ENCODE data around the gene SLC16A1. TPM values are rescaled to one million over a fixed set of nuclear protein-coding genes. Genes with fewer than 3 reads are reported as not detected.
"Not testable (repeated sequence)": the region's sequence is repeated elsewhere in the genome, so short reads cannot be mapped to it uniquely, and the experiment has no call there.

The SLC16A1 gene
- total and polyA plus RNA-seq, 9 donors: 31.6 to 52.3 (median 41.0) TPM

DNA sequence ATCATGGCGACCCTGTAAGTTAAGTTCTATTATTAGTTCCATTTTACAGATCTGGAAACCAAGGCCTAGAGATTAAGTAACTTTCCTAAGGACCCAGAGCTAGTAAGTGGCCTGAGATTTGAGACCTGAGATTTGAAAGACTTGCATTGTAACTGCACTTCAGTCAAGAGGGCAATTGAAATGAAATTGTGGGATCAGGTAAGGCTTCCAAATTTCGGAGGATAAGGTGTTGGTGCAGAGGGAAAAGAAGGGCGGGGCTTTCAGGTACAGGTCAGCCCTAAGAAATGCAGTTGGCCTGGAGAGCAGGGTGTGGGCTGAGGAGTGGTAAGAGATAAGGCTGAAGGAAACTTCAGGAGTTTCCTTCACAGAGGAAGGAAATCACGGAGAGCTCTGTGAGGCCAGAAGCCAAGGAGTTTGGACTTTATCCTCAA lies 51.1 kb downstream of the SLC16A1 start:
- Histone ChIP-seq H3K9me3 (replicated peaks; ENCODE audit: control insufficient read depth, low read depth, low read length) (no peaks in the 10 kb centered on the region), H3K4me1 (ENCODE audit: control insufficient read depth, insufficient read depth, low read length) (peaks cover 2% of the 10 kb centered on the region), H3K4me3 (ENCODE audit: low read length) (no peak overlapping the region), H3K27me3 (ENCODE audit: control insufficient read depth, insufficient read depth, low read length) (no peaks in the 10 kb centered on the region), H3K36me3 (ENCODE audit: control insufficient read depth, insufficient read depth, low read length) (no peaks in the 10 kb centered on the region), H3K27ac (ENCODE audit: low read length) (no peak overlapping the region)
- WGBS (ENCODE audit: insufficient coverage): 87% methylated on average over 2 of the region's 4 CpGs
- DNase-seq: no peak

DNA sequence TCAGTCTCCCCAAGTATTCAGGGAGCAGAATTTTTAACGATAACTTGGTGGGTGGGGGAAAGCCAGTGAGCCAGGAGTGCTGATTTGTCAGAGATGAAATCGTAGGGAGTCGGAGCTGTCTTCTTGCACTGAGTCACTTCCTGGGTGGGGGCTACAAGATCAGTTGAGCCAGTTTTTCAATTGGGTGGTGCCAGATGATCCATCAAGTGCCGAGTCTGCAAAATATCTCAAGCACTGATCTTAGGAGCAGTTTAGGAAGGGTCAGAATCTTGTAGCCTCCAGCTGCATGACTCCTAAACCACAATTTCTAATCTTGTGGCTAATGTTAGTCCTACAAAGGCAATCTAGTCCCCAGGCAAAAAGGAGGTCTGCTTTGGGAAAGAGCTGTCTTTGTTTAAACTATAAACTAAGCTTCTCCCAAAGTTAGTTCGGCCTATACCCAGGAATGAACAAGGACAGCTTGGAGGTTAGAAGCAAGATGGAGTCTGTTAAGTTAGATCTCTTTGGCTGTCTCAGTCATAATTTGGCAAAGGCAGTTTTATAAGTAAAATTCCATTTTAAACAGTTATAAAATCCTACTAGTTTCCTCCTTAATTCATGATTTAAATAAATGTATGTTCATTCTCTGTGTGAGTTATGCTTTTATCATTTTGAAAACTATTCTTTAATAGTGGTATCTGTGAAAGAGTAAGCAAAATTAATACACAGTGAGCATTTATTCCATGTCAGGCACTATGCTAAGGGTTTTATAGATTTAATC lies 51.7 kb downstream of the SLC16A1 start:
- 49% methylated on average over 2 of the region's 5 CpGs for WGBS (ENCODE audit: insufficient coverage)
- Histone ChIP-seq H3K9me3 (replicated peaks; ENCODE audit: control insufficient read depth, low read depth, low read length) (no peaks in the 10 kb centered on the region), H3K4me3 (ENCODE audit: low read length) (no peak overlapping the region), H3K27ac (ENCODE audit: low read length) (no peak overlapping the region), H3K36me3 (ENCODE audit: control insufficient read depth, insufficient read depth, low read length) (no peaks in the 10 kb centered on the region), H3K4me1 (ENCODE audit: control insufficient read depth, insufficient read depth, low read length) (peaks cover 2% of the 10 kb centered on the region), H3K27me3 (ENCODE audit: control insufficient read depth, insufficient read depth, low read length) (no peaks in the 10 kb centered on the region)
- no peak for DNase-seq

DNA sequence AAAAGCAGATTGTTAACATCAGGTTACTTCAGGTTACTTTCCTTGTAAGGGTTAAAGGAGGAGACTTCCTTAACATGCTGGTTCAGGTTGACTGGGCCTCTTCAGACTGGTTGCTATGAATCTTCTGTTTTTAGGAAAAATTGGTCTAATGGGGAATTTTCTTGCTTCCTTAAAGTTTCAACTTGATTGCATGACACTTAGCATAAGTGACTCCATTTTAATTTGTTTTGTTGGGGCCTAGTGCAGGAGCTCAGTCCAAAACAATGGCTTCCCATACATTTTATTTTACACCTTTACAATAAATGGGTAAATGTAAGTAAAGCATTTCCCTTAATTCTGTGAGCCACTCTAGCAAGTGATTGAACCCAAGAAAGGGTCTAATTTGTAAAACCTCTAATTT lies 53.8 kb downstream of the SLC16A1 start:
- Histone ChIP-seq H3K27me3 (ENCODE audit: control insufficient read depth, insufficient read depth, low read length) (no peaks in the 10 kb centered on the region), H3K27ac (ENCODE audit: low read length) (no peak overlapping the region), H3K4me1 (ENCODE audit: control insufficient read depth, insufficient read depth, low read length) (peaks cover 2% of the 10 kb centered on the region), H3K9me3 (replicated peaks; ENCODE audit: control insufficient read depth, low read depth, low read length) (no peaks in the 10 kb centered on the region), H3K4me3 (ENCODE audit: low read length) (no peak overlapping the region), H3K36me3 (ENCODE audit: control insufficient read depth, insufficient read depth, low read length) (no peaks in the 10 kb centered on the region)
- DNase-seq: no peak

DNA sequence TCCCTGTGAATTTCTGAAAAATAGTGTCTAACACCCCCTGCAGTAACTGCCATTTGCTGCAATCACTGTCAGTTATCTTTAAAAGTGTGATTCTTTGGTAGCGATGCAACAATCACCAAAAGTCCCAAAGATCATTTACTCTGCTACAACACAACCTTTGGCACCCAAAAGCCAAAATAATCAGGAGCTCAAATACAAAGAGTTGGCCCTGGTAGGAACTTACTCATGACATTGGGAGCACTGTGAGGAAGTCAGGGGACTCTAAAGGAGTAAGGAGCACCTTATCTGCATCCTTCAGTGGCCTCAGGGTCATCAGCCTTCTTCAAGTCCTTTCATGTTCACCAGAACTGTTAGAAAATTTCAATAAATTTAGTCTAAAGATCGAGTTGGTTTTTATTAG lies 54.6 kb downstream of the SLC16A1 start:
- Histone ChIP-seq H3K36me3 (ENCODE audit: control insufficient read depth, insufficient read depth, low read length) (no peaks in the 10 kb centered on the region), H3K9me3 (replicated peaks; ENCODE audit: control insufficient read depth, low read depth, low read length) (peaks cover 2% of the 10 kb centered on the region), H3K4me1 (ENCODE audit: control insufficient read depth, insufficient read depth, low read length) (peaks cover 2% of the 10 kb centered on the region), H3K27me3 (ENCODE audit: control insufficient read depth, insufficient read depth, low read length) (no peaks in the 10 kb centered on the region), H3K4me3 (ENCODE audit: low read length) (no peak overlapping the region), H3K27ac (ENCODE audit: low read length) (no peak overlapping the region)
- DNase-seq: no peak
- no CpG with 5 or more reads among the region's 2 CpGs for WGBS (ENCODE audit: insufficient coverage)

DNA sequence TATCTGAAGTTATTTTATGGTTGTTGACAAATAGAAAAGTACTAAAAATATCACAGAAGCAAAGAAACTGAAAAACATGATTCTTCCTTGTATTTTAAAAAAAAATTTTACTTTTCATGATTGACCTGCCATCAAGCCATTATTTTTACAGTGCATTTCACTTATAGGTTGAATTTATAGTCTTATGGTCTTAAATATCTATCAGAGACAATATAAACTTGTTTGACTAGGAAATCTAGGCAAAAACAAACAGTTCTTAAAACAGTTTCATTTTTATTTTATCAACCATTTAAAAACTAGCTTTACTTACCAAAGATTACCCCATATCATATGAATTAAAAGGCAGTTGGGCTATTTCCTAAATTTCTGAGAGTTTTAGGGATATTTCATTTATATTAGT lies 59.2 kb downstream of the SLC16A1 start:
- H3K27me3 ChIP-seq (ENCODE audit: control insufficient read depth, insufficient read depth, low read length): no peaks in the 10 kb centered on the region
- H3K36me3 ChIP-seq (ENCODE audit: control insufficient read depth, insufficient read depth, low read length): no peaks in the 10 kb centered on the region
- DNase-seq: no peak
- no peak overlapping the region for H3K4me3 ChIP-seq (ENCODE audit: low read length)
- H3K4me1 ChIP-seq (ENCODE audit: control insufficient read depth, insufficient read depth, low read length): no peaks in the 10 kb centered on the region
- no peak overlapping the region for H3K27ac ChIP-seq (ENCODE audit: low read length)
- peaks cover 17% of the 10 kb centered on the region for H3K9me3 ChIP-seq (replicated peaks; ENCODE audit: control insufficient read depth, low read depth, low read length)

DNA sequence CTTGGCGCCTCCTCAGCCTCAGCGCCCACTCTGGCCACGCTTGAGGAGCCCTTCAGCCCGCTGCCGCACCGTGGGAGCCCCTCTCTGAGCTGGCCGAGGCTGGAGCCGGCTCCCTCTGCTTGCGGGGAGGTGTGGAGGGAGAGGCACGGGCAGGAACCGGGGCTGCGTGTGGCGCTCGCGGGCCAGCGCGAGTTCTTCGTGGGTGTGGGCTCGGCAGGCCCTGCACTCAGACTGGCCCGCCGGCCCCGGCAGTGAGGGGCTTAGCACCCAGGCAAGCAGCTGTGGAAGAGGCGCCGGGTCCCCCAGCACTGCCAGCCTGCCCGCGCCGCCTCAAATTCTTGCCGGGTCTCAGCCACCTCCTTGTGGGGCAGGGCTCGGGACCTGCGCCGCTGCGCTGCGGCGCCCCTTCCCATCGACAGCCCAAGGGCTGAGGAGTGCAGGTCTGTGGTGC lies 61.4 kb downstream of the SLC16A1 start:
- no peak overlapping the region for H3K27ac ChIP-seq (ENCODE audit: low read length)
- DNase-seq: no peak
- H3K27me3 ChIP-seq (ENCODE audit: control insufficient read depth, insufficient read depth, low read length): no peaks in the 10 kb centered on the region
- WGBS (ENCODE audit: insufficient coverage): 87% methylated on average over 35 of the region's 35 CpGs
- peaks cover 17% of the 10 kb centered on the region for H3K9me3 ChIP-seq (replicated peaks; ENCODE audit: control insufficient read depth, low read depth, low read length)
- H3K4me1 ChIP-seq (ENCODE audit: control insufficient read depth, insufficient read depth, low read length): no peaks in the 10 kb centered on the region
- H3K36me3 ChIP-seq (ENCODE audit: control insufficient read depth, insufficient read depth, low read length): no peaks in the 10 kb centered on the region
- H3K4me3 ChIP-seq (ENCODE audit: low read length): no peak overlapping the region

DNA sequence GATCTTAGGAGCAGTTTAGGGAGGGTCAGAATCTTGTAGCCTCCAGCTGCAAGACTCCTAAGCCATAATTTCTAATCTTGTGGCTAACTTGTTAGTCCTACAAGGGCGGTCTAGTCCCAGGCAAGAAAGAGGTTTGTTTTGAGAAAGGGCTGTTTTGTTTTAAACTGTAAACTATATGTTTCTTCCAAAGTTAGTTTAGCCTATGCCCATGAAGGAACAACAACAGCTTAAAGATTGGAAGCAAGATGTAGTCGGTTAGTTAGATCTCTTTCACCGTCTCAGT lies 62.0 kb downstream of the SLC16A1 start:
- H3K36me3 ChIP-seq (ENCODE audit: control insufficient read depth, insufficient read depth, low read length): no peaks in the 10 kb centered on the region
- no peak overlapping the region for H3K4me3 ChIP-seq (ENCODE audit: low read length)
- H3K9me3 ChIP-seq (replicated peaks; ENCODE audit: control insufficient read depth, low read depth, low read length): peaks cover 17% of the 10 kb centered on the region
- H3K4me1 ChIP-seq (ENCODE audit: control insufficient read depth, insufficient read depth, low read length): no peaks in the 10 kb centered on the region
- H3K27ac ChIP-seq (ENCODE audit: low read length): no peak overlapping the region
- H3K27me3 ChIP-seq (ENCODE audit: control insufficient read depth, insufficient read depth, low read length): no peaks in the 10 kb centered on the region
- WGBS (ENCODE audit: insufficient coverage): 91% methylated on average over 2 of the region's 3 CpGs
- DNase-seq: no peak

DNA sequence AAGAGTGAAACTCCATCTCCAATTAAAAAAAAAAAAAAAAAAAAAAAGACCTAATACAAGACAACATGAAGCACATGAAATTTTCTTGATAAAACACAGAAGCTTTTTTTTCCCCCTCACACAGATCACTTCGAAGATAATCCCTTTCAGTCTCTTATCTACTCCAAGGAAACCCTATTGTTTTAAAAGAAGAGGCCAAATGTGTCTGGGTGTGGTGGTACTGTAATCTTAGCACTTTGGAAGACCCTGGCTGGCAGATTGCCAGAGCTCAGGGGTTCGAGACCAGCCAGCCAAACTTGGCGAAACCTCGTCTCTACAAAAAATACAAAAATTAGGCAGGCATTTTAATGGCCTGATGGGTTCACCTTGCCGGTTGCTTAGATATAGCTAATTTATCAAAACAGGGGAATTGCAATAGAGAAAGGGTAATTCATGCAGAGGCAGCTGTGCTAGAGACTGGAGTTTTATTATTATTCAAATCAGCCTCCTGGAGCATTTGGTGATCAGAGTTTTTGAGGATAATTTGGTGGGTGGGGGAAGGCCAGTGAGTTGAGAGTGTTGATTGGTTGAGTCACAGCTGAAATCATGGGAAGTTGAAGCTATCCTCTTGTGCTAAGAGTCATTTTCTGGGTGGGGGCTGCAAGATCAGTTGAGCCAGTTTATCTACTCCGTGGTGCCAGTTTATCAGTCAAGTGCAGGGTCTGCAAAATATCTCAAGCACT lies 62.5 kb downstream of the SLC16A1 start:
- no peak for DNase-seq

DNA sequence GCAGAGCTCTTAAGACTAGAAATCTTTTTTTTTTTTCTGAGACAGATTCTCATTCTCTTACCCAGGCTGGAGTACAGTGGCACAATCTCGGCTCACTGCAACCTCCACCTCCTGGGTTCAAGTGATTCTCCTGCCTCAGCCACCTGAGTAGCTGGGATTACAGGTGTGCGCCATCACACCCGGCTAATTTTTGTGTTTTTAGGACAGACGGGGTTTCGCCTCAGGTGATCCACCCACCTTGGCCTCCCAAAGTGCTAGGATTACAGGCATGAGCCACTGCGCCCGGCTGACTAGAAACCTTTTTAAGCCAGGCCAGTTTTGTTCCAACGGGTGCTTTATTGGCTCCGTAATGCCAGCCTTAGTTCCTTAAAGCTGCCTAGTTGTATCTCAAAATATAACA lies 66.1 kb downstream of the SLC16A1 start:
- H3K27me3 ChIP-seq (ENCODE audit: control insufficient read depth, insufficient read depth, low read length); H3K4me3 ChIP-seq (ENCODE audit: low read length); H3K36me3 ChIP-seq (ENCODE audit: control insufficient read depth, insufficient read depth, low read length); H3K27ac ChIP-seq (ENCODE audit: low read length); H3K4me1 ChIP-seq (ENCODE audit: control insufficient read depth, insufficient read depth, low read length); DNase-seq; H3K9me3 ChIP-seq (replicated peaks; ENCODE audit: control insufficient read depth, low read depth, low read length): not testable (repeated sequence)
- WGBS (ENCODE audit: insufficient coverage): 74% methylated on average over 7 of the region's 9 CpGs

More for the DNA sequence above, 62.5 kb downstream of the SLC16A1 start:
- H3K36me3 ChIP-seq (ENCODE audit: control insufficient read depth, insufficient read depth, low read length): no peaks in the 10 kb centered on the region
- no peaks in the 10 kb centered on the region for H3K27me3 ChIP-seq (ENCODE audit: control insufficient read depth, insufficient read depth, low read length)
- 86% methylated on average over 1 of the region's 6 CpGs for WGBS (ENCODE audit: insufficient coverage)
- H3K4me3 ChIP-seq (ENCODE audit: low read length): no peak overlapping the region
- H3K9me3 ChIP-seq (replicated peaks; ENCODE audit: control insufficient read depth, low read depth, low read length): peaks cover 17% of the 10 kb centered on the region
- H3K4me1 ChIP-seq (ENCODE audit: control insufficient read depth, insufficient read depth, low read length): no peaks in the 10 kb centered on the region
- H3K27ac ChIP-seq (ENCODE audit: low read length): no peak overlapping the region

DNA sequence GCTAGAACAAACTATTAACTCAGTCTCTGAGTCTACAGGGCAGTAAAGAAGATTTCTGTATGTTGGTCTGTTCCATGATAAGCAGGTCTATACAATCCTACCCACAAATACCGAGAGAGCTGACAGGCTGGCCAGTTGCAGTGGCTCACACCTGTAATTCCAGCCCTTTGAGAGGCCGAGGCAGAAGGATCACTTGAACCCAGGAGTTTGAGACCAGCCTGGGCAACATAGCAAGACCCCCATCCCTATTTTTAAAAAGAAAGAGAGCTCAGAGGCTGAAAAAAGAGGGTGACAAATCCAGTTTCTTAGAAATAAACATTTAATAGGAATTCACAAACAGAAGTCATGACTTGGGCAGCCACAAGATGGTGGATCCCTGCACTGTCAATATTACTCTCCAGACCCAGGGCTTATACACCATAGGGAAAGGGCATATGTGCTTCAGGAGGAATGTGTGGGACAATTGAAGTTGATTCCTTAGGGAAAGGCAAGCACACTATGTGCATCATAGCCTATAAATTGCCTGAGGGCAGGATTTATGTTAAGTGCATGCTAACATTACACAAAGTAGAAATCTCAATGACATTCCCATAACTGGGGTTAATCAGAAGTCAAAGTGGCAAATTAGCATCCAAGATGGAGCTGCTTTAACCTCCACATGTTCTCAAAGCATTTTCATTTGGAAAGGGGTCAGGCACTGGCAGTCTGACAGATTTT lies 66.8 kb downstream of the SLC16A1 start:
- no CpG with 5 or more reads among the region's 2 CpGs for WGBS (ENCODE audit: insufficient coverage)
- Histone ChIP-seq H3K4me3 (ENCODE audit: low read length) (no peak overlapping the region), H3K27me3 (ENCODE audit: control insufficient read depth, insufficient read depth, low read length) (no peaks in the 10 kb centered on the region), H3K9me3 (replicated peaks; ENCODE audit: control insufficient read depth, low read depth, low read length) (peaks cover 8% of the 10 kb centered on the region), H3K36me3 (ENCODE audit: control insufficient read depth, insufficient read depth, low read length) (no peaks in the 10 kb centered on the region), H3K4me1 (ENCODE audit: control insufficient read depth, insufficient read depth, low read length) (no peaks in the 10 kb centered on the region), H3K27ac (ENCODE audit: low read length) (no peak overlapping the region)
- no peak for DNase-seq
